ENCODE data around the gene SCYL3.
"Not testable (repeated sequence)": the region's sequence is repeated elsewhere in the genome, so short reads cannot be mapped to it uniquely, and the experiment has no call there.

SCYL3 gene, protein sequence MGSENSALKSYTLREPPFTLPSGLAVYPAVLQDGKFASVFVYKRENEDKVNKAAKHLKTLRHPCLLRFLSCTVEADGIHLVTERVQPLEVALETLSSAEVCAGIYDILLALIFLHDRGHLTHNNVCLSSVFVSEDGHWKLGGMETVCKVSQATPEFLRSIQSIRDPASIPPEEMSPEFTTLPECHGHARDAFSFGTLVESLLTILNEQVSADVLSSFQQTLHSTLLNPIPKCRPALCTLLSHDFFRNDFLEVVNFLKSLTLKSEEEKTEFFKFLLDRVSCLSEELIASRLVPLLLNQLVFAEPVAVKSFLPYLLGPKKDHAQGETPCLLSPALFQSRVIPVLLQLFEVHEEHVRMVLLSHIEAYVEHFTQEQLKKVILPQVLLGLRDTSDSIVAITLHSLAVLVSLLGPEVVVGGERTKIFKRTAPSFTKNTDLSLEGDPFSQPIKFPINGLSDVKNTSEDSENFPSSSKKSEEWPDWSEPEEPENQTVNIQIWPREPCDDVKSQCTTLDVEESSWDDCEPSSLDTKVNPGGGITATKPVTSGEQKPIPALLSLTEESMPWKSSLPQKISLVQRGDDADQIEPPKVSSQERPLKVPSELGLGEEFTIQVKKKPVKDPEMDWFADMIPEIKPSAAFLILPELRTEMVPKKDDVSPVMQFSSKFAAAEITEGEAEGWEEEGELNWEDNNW

DNA sequence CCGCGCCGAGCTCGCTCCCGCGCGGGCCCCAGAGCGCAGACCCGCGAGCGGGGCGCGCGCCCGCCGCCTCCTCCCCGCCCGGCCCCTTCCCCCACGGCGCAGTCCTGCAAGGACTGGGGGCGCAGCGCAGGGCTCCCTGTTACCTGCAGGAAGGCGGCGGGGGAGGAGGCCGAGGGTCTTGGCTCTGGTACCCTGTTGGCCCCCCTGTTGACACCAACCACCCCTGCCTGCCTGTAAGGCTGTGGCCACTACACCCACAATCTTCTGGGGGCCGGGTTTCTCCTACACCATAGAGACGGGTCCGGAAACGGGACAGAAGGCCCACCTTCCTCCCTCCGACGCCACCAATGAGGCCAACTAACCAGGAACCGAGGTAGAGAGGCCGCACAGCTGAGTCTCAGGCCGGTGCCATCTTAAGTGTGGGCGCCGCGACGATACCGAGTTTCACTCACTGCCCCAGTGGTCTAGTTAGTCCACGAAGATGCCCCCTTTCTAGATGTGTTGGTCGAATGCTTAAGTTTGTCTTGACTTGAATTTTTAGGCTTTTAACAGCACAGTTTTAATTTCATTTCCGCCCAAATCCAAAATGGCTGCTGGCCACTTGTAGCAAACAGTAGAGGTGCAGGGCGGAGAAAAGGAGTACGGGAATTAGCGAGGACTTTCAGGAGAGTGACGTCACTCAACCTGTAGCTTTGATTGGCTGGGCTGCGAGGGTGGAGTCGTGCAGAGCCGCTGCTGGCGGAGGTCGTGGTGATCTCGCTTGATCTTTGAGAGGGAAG is at the start of gene SCYL3:
SCYL3 (minus strand) TSS at position 252 of the 779 bp plus-strand sequence. CDS start 5,056 bp downstream, outside the sequence.
- Mint-ChIP-seq H3K27ac (peak within 1 kb of the TSS; percentile 99), H3K9me3 (no peaks in the 10 kb centered on the region), H3K36me3 (no peaks in the 10 kb centered on the region), H3K4me1 (peaks cover 37% of the 10 kb centered on the region), H3K4me3 (peak within 1 kb of the TSS; percentile 87), H3K27me3 (no peaks in the 10 kb centered on the region)
- peak; percentile 95 for ATAC-seq

DNA sequence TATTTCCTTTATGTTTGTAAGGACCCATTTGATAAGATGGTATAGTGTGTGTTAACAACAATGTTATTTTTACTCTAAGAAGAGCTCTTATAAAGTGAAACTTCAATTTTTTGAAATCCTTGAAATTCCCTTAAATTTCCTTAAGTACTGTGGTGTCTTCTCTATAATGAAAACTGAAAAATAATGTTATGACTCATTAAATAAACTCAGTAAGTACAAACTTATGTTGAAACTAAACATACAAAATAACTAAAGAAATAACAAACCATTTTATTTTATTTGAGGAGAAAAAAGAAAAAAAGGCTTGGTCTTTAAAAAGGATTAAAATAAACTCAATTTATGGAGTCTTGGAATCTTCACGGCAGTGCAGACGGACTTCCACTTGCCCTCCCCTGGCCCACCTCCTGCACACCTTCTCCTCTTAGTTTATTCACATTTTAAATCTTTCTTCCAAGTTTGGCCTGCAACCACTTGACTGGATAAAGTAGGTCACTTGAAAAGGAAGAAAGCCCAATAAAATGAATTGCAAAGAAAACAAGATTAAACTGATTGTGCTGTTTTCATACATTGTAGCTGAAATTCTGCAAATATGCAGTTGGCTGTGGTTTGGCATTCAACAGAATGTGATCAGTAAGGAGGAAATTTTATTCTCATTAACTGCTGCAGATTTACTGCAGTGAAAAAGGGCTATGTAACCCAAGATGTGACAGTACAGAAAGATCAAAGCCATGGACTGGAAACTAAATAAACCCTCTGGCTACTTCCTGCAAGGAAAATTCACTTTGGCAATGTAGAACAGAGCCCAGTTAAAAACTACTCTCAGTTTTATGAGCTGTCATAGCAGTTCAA is 48.5 kb upstream of the SCYL3 start:
- no peak for ATAC-seq
- no peak overlapping the region for H3K27ac Mint-ChIP-seq

DNA sequence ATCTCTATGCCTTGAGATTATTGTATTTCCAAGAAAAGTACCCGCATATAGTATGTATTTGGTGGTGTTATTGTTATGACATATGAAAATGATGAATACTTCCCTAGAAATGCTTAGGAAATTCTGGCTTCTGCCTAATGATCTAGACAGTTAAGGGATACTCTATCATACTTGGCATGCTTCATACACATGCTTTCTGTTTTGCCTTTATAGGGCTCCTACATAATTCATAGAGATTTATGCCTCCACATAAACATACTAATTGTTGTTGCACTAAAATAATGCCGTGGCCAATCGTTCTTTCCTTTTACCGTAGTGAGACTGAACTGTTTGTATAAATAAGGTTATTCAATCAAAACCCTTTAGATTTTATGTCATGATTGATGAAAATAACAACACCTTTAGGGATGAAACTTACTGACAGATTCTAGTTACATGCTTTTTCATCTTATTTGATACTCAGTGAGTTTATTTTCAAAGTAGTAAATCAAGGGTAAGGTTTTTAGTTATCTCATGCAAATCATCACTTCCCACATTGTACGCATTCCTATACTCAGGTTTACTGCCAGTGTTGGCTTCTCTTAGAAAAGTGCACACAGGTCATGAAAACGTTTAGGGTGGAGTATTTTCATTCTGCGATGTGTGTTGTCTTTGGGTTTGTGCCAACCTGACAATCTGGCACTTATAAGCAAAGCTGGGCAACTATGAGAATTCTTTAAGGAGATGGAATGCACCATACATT is 40.5 kb upstream of the SCYL3 start:
- Mint-ChIP-seq H3K36me3 (no peaks in the 10 kb centered on the region), H3K9me3 (no peaks in the 10 kb centered on the region), H3K4me3 (no peak overlapping the region), H3K27ac (no peak overlapping the region), H3K27me3 (no peaks in the 10 kb centered on the region), H3K4me1 (no peaks in the 10 kb centered on the region)
- ATAC-seq = no peak

More for the DNA sequence above, 48.5 kb upstream of the SCYL3 start:
- Mint-ChIP-seq H3K36me3 (no peaks in the 10 kb centered on the region), H3K4me1 (no peaks in the 10 kb centered on the region), H3K4me3 (no peak overlapping the region), H3K9me3 (no peaks in the 10 kb centered on the region), H3K27me3 (no peaks in the 10 kb centered on the region)

DNA sequence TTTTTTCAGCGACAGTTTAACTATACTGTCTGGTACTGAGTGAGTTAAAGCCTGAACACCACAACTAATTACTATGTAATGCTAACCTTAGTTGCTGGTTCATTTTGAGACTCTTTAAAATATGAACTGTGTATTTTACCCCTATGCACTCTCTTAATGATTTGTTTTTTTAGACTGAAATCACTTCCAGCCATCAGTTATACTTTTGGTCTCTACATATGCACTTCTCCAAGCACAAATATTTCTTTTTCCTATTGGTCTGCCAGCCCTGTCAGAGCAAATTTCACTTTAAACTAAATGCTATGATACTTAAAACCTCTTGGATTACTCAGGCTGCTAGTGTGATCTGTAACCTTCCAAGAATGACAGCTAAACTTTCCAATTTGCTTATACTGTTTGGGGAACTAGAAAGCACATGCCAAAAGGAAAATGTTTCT is 38.1 kb upstream of the SCYL3 start:
- no peaks in the 10 kb centered on the region for H3K27me3 Mint-ChIP-seq
- H3K27ac Mint-ChIP-seq = no peak overlapping the region
- no peak overlapping the region for H3K4me3 Mint-ChIP-seq
- H3K9me3 Mint-ChIP-seq = no peaks in the 10 kb centered on the region
- H3K36me3 Mint-ChIP-seq = no peaks in the 10 kb centered on the region
- no peaks in the 10 kb centered on the region for H3K4me1 Mint-ChIP-seq
- no peak for ATAC-seq

DNA sequence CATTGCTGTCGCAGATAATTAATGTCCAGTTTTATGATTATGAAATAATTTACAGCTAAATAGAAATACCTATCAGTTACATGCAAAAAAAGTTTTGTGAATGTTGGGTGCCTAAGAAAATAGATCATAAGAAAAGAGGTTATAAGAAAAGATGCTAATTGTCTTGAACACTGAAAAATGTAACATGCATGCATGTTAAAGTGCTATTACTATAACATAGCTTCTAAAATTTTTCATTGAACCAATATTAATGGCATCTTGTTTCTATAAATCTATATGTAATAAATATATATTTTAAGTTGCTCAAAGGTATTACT is 35.5 kb upstream of the SCYL3 start:
- H3K4me3 Mint-ChIP-seq = no peak overlapping the region
- no peaks in the 10 kb centered on the region for H3K27me3 Mint-ChIP-seq
- H3K4me1 Mint-ChIP-seq = no peaks in the 10 kb centered on the region
- H3K36me3 Mint-ChIP-seq = no peaks in the 10 kb centered on the region
- no peak overlapping the region for H3K27ac Mint-ChIP-seq
- H3K9me3 Mint-ChIP-seq = no peaks in the 10 kb centered on the region
- ATAC-seq = no peak

GRCh38 chr1:169928438-169929209 is 34.9 kb upstream of the SCYL3 start:
- Mint-ChIP-seq H3K9me3 (no peaks in the 10 kb centered on the region), H3K4me3 (no peak overlapping the region), H3K27ac (no peak overlapping the region)

DNA sequence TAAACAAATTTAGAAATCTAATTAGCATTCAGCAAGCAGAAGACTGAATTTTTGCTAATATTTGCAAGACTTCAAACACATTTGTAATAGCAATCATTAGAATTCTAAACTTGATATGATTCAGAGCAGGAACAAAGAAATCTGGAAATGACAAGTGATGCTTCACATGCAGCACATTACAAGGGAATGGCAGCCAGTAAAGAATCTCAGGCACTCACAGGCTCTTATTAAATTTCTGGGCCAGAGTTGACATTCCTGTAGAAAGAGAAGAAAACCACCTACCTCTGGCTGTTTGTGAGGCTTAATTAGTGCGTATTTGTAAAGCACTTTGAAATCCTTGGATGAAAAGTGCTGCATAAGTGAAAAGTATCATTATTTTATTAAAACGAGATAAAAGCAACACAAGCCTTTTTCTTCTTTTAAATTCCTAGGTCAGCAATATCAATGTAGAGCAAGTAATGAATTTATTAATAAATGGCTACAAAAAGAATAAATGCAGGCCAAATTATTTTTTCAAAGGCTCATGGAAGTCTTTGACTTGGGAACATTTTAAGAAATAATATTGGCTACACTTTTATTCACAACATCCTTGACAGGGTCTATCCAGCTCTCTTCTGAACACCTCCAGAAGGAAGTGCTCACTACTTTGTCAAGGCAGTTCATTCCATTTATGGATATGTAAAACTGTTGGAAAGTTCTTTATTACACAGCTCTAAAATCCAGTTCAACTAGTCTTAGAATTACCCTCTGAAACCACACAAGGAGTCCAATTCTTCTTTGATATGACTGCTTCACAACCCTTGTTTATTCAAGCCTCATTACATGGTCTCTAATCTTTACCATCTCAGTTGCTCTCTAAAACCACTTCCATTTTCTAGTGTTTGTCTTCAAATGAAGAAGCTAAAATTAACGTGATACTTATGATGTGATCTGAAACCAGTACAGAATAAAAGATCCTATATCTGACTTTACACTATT is 32.1 kb upstream of the SCYL3 start:
- no peak overlapping the region for H3K4me3 Mint-ChIP-seq
- no peak for ATAC-seq
- H3K4me1 Mint-ChIP-seq = no peaks in the 10 kb centered on the region
- no peak overlapping the region for H3K27ac Mint-ChIP-seq
- H3K9me3 Mint-ChIP-seq = no peaks in the 10 kb centered on the region
- no peaks in the 10 kb centered on the region for H3K27me3 Mint-ChIP-seq
- peaks cover 6% of the 10 kb centered on the region for H3K36me3 Mint-ChIP-seq

More at GRCh38 chr1:169928438-169929209, 34.9 kb upstream of the SCYL3 start:
- H3K27me3 Mint-ChIP-seq = no peaks in the 10 kb centered on the region
- H3K4me1 Mint-ChIP-seq = no peaks in the 10 kb centered on the region
- ATAC-seq = peak; percentile 59
- no peaks in the 10 kb centered on the region for H3K36me3 Mint-ChIP-seq

- no peaks in the 10 kb centered on the region for H3K4me1 Mint-ChIP-seq
- H3K27me3 Mint-ChIP-seq = no peaks in the 10 kb centered on the region
- no peak overlapping the region for H3K27ac Mint-ChIP-seq
- no peaks in the 10 kb centered on the region for H3K9me3 Mint-ChIP-seq
- no peak for ATAC-seq
- H3K4me3 Mint-ChIP-seq = no peak overlapping the region
- H3K36me3 Mint-ChIP-seq = peaks cover 6% of the 10 kb centered on the region
Measured at GRCh38 chr1:169924829-169925228, 31.1 kb upstream of the SCYL3 start.

- Mint-ChIP-seq H3K4me3 (no peak overlapping the region), H3K9me3 (no peaks in the 10 kb centered on the region), H3K27ac (no peak overlapping the region), H3K27me3 (no peaks in the 10 kb centered on the region), H3K36me3 (peaks cover 11% of the 10 kb centered on the region), H3K4me1 (no peaks in the 10 kb centered on the region)
- ATAC-seq = no peak
Measured at GRCh38 chr1:169924063-169924462, 30.4 kb upstream of the SCYL3 start.

DNA sequence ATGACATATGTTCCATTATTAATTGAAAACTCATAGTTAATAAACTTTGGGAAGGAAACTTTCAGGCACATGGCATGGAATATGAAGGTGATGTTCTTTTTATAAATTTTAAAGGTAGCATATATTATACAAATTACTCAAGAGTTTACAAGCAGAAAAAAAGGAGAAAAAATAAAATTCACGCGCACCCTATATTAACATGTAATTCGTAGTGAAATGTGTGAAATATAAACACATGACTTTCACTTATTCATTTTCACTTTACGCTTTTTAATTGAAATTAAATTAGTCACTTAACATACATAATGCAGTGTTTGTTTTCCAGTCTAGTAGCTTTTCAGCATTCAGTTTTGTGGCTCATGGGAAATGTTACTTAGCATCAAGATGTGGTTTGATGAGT is 27.4 kb upstream of the SCYL3 start:
- Mint-ChIP-seq H3K36me3 (peaks cover 29% of the 10 kb centered on the region), H3K27me3 (no peaks in the 10 kb centered on the region)

GRCh38 chr1:169918927-169919326 is 25.2 kb upstream of the SCYL3 start:
- no peak overlapping the region for H3K4me3 Mint-ChIP-seq
- H3K27ac Mint-ChIP-seq = no peak overlapping the region
- H3K4me1 Mint-ChIP-seq = no peaks in the 10 kb centered on the region
- no peaks in the 10 kb centered on the region for H3K9me3 Mint-ChIP-seq
- peaks cover 29% of the 10 kb centered on the region for H3K36me3 Mint-ChIP-seq
- no peaks in the 10 kb centered on the region for H3K27me3 Mint-ChIP-seq
- no peak for ATAC-seq

More for the DNA sequence above, 27.4 kb upstream of the SCYL3 start:
- H3K4me3 Mint-ChIP-seq = no peak overlapping the region
- H3K4me1 Mint-ChIP-seq = no peaks in the 10 kb centered on the region
- H3K27ac Mint-ChIP-seq = no peak overlapping the region
- H3K9me3 Mint-ChIP-seq = no peaks in the 10 kb centered on the region
- no peak for ATAC-seq

DNA sequence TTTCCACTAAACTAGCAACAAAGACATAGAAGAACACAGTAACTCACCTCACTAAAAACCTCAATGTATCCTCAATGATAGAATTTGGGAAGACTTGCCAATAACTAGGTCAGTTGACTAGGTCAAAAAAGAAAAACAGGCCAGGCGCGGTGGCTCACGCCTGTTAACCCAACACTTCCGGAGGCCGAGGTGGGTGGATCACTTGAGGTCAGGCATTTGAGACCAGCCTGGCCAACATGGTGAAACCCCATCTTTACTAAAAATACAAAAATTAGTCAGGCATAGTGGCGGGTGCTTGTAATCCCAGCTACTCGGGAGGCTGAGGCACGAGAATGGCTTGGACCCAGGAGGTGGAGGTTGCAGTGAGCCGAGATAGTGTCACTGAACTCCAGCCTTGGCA is 24.5 kb upstream of the SCYL3 start:
- H3K27ac Mint-ChIP-seq, ATAC-seq, H3K27me3 Mint-ChIP-seq, H3K9me3 Mint-ChIP-seq, H3K4me3 Mint-ChIP-seq, H3K4me1 Mint-ChIP-seq: not testable (repeated sequence)
- peaks cover 29% of the 10 kb centered on the region for H3K36me3 Mint-ChIP-seq

GRCh38 chr1:169915150-169915549 is 21.5 kb upstream of the SCYL3 start:
- H3K27ac Mint-ChIP-seq = no peak overlapping the region
- no peaks in the 10 kb centered on the region for H3K4me1 Mint-ChIP-seq
- peaks cover 23% of the 10 kb centered on the region for H3K36me3 Mint-ChIP-seq
- no peak for ATAC-seq
- H3K4me3 Mint-ChIP-seq = no peak overlapping the region
- H3K9me3 Mint-ChIP-seq = no peaks in the 10 kb centered on the region
- no peaks in the 10 kb centered on the region for H3K27me3 Mint-ChIP-seq

Measured in stimulated activated memory B cell treated with anti-CD40 and anti-IgM and Interleukin-4, amounts not matched to agents 10 μg/mL and 1 μg/mL and 100 μg/mL, for 72 hours (primary cell).